Colonic mucosa (tissue), 4 donors: ENCODE results near the gene MARS2. TPM values are rescaled to one million over a fixed set of nuclear protein-coding genes. Genes with fewer than 3 reads are reported as not detected.
A peak's percentile ranks its signal among the peaks of the same experiment; 100 is the strongest.

Source experiments
- DNase-seq: peaks from one replicate; pipeline ENCODE4 v3.0.0-alpha.2; 2020
- H3K27ac ChIP-seq: fragments of 200-600 bp; one replicate; pipeline ENCODE4 v1.8.0; 2021
- H3K27me3 ChIP-seq: fragments of 200-600 bp; one replicate; pipeline ENCODE4 v1.8.0; 2021
- H3K36me3 ChIP-seq: fragments of 200-600 bp; one replicate; pipeline ENCODE4 v1.8.0; 2021
- H3K4me1 ChIP-seq: fragments of 200-600 bp; one replicate; pipeline ENCODE4 v1.8.0; 2021; ENCODE audit warnings: mild to moderate bottlenecking
- H3K4me3 ChIP-seq: fragments of 200-600 bp; one replicate; pipeline ENCODE4 v1.8.0; 2021
- H3K9ac ChIP-seq, 2 donors: one replicate each; pipeline ENCODE4 v1.7.0; 2013; ENCODE audit warnings: control low read depth in 2 of 2, low read depth in 2 of 2, low read length in 2 of 2
- H3K9me3 ChIP-seq: fragments of 200-600 bp; one replicate; pipeline ENCODE4 v1.8.0; 2021
- CTCF ChIP-seq: fragments of 200-600 bp; IDR thresholded peaks from one replicate; pipeline ENCODE4 v1.8.0; 2022; ENCODE audit warnings: antibody characterized with exemption, mild to moderate bottlenecking
- intact Hi-C: fragments of 100-400 bp; cut with DNase I; formaldehyde crosslinking; loops from one replicate; pipeline ENCODE4 v1.14.1; 2022
- total RNA-seq, 2 donors: library from RNA; stranded (reverse); fragmentation: NEBNext Ultra II Directional in 1 of 2; extraction: Animal tissue kit (Norgen Biotek cat#: 25700) in 1 of 2; gene quantifications; one replicate each; pipeline ENCODE4 v1.2.1, GENCODE V29; 2021
- donor health status: healthy.
- donor health status: DM: no; HTN: no; CAD: no.
- donor health status: DM: no; HTN: no; CAD: no.

The MARS2 gene
- total RNA-seq: 10 to 100 TPM in 1 of 2 donors, 1 to 10 TPM in 1; 8.3 to 17.0 TPM

- Histone ChIP-seq H3K36me3 (no peaks in the 10 kb centered on the region), H3K27me3 (no peaks in the 10 kb centered on the region), H3K27ac (peak within 1 kb of the TSS; percentile 69), H3K9ac (peak within 1 kb of the TSS; percentile 72 to 88), H3K4me1 (peaks cover 5% of the 10 kb centered on the region), H3K4me3 (peak within 1 kb of the TSS; percentile 96), H3K9me3 (no peaks in the 10 kb centered on the region)
- TF ChIP-seq CTCF: no peak
- DNase-seq: peak; percentile 93
- intact Hi-C loops: loop anchor here (5.0 to 10.0 kb wide), 2 partner anchors 72 to 191 kb away; partner anchors contain the start of gene MOB4
Observed at GRCh38 chr2:197705121-197705911, at the start of gene MARS2. Gene MARS2 (plus strand): TSS chr2:197705369. CDS start chr2:197705406, 37 bp downstream.

GRCh38 chr2:197657562-197657961, 47.6 kb upstream of the MARS2 start:
- intact Hi-C loops: no loop called here
- no peaks in the 10 kb centered on the region for H3K9me3 ChIP-seq

GRCh38 chr2:197661626-197662025, 43.5 kb upstream of the MARS2 start:
- Histone ChIP-seq H3K36me3 (no peaks in the 10 kb centered on the region), H3K4me1 (no peaks in the 10 kb centered on the region), H3K9me3 (no peaks in the 10 kb centered on the region), H3K27ac (no peak overlapping the region), H3K9ac (no peak overlapping the region), H3K27me3 (no peaks in the 10 kb centered on the region), H3K4me3 (no peak overlapping the region)
- intact Hi-C loops: no loop called here
- DNase-seq: no peak
- no peak for TF ChIP-seq CTCF

More at GRCh38 chr2:197657562-197657961, 47.6 kb upstream of the MARS2 start:
- H3K36me3 ChIP-seq: no peaks in the 10 kb centered on the region
- H3K9ac ChIP-seq: no peak overlapping the region
- H3K4me1 ChIP-seq: no peaks in the 10 kb centered on the region
- H3K27me3 ChIP-seq: no peaks in the 10 kb centered on the region
- no peak overlapping the region for H3K27ac ChIP-seq
- no peak overlapping the region for H3K4me3 ChIP-seq
- TF ChIP-seq CTCF: no peak
- DNase-seq: no peak

GRCh38 chr2:197666277-197666676, 38.9 kb upstream of the MARS2 start:
- no peak for TF ChIP-seq CTCF
- intact Hi-C loops: no loop called here
- Histone ChIP-seq H3K4me1 (no peaks in the 10 kb centered on the region), H3K27me3 (no peaks in the 10 kb centered on the region), H3K9ac (no peak overlapping the region), H3K36me3 (no peaks in the 10 kb centered on the region), H3K9me3 (no peaks in the 10 kb centered on the region), H3K27ac (no peak overlapping the region), H3K4me3 (no peak overlapping the region)
- DNase-seq: no peak

GRCh38 chr2:197668296-197668695, 36.9 kb upstream of the MARS2 start:
- H3K4me1 ChIP-seq: no peaks in the 10 kb centered on the region
- no peaks in the 10 kb centered on the region for H3K9me3 ChIP-seq
- intact Hi-C loops: no loop called here
- no peak overlapping the region for H3K4me3 ChIP-seq
- no peaks in the 10 kb centered on the region for H3K27me3 ChIP-seq
- H3K27ac ChIP-seq: no peak overlapping the region
- no peaks in the 10 kb centered on the region for H3K36me3 ChIP-seq
- no peak for TF ChIP-seq CTCF
- H3K9ac ChIP-seq: no peak overlapping the region
- DNase-seq: no peak
